ENCODE results near the gene SCAMP1. TPM values are rescaled to one million over a fixed set of nuclear protein-coding genes. Genes with fewer than 3 reads are reported as not detected.

SCAMP1 gene
- total and polyA plus RNA-seq, 2 experiments from 2014 or later = 57.7 to 66.9 TPM

DNA sequence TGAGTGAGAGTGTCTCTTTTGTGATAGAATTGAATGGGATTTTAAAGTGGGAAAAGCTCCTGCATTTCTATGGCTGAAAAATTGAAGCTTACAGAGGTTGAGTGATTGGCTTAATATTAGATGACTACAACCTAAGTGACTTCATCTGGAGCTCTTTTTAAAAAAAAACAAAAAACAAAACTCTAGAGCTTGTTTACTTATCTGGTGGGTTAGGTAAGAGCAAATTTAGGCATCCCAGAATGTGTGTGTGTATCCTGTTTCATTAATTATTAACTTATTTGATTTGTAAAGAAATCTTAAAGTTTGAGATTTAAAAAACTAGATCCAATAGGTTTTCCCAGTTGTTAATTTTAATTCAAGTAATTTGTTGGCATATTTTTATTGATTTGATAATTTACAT lies 60.1 kb downstream of the SCAMP1 start:
- Histone ChIP-seq H3K9ac (no peak overlapping the region), H2AFZ (no peak overlapping the region), H3K9me3 (ENCODE audit: low read depth) (no peaks in the 10 kb centered on the region), H3K79me2 (ENCODE audit: insufficient read depth) (peaks cover 2% of the 10 kb centered on the region; the same call in 1 of the 2 replicates), H3K9me2 (ENCODE audit: insufficient read depth) (no peaks in the 10 kb centered on the region), H3K36me3 (ENCODE audit: low read depth) (peaks cover 30% of the 10 kb centered on the region; the same call in 1 of the 2 replicates), H3K4me2 (ENCODE audit: unreplicated experiment) (no peak overlapping the region), H3K4me3 (no peak overlapping the region), H3F3A (ENCODE audit: insufficient read depth) (peaks cover 11% of the 10 kb centered on the region; the same call in 1 of the 2 replicates), H3K27ac (no peak overlapping the region), H3K4me1 (ENCODE audit: insufficient read depth) (0 out of 2 replicates have a peak, but pooled peaks cover 3% of the 10 kb centered on the region), H4K20me1 (ENCODE audit: insufficient read depth) (no peaks in the 10 kb centered on the region; the same call in 1 of the 2 replicates), H3K27me3 (replicated peaks; ENCODE audit: insufficient read depth) (no peaks in the 10 kb centered on the region)
- in situ Hi-C loops (cut with MboI) = no loop called here
- DNase-seq = no peak
- TF ChIP-seq EZH2 (IDR thresholded peaks at IDR 0.05; ENCODE audit: insufficient read depth, poor library complexity, severe bottlenecking) (no peak), EZH2phosphoT487 (IDR thresholded peaks at IDR 0.05; ENCODE audit: insufficient read depth, low read depth) (no peak)

DNA sequence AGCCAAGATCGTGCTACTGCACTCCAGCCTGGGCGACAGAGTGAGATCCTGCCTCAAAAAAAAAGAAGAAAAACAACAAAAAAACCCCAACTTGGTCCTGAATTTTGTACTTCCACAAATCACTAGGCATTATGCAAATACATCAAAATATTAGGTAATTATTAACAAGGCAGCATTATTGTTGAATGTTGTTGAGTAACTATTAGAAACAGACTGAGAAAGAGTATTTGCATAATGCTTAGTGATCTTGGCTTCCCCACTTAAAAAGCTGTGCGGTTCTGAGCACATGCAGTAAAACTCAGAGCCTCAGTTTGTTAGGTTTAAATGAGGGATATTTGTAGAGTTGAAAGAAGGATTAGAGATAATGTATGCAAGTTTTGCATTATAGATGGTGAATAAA lies 64.2 kb downstream of the SCAMP1 start:
- H3K9ac ChIP-seq = no peak overlapping the region
- in situ Hi-C loops (cut with MboI) = no loop called here
- no peaks in the 10 kb centered on the region for H3F3A ChIP-seq (ENCODE audit: insufficient read depth)
- no peaks in the 10 kb centered on the region for H3K9me2 ChIP-seq (ENCODE audit: insufficient read depth)
- TF ChIP-seq EZH2phosphoT487 (IDR thresholded peaks at IDR 0.05; ENCODE audit: insufficient read depth, low read depth) (no peak), EZH2 (IDR thresholded peaks at IDR 0.05; ENCODE audit: insufficient read depth, poor library complexity, severe bottlenecking) (no peak)
- H3K79me2 ChIP-seq (ENCODE audit: insufficient read depth) = no peaks in the 10 kb centered on the region
- H3K4me2 ChIP-seq (ENCODE audit: unreplicated experiment) = no peak overlapping the region
- no peaks in the 10 kb centered on the region for H3K4me1 ChIP-seq (ENCODE audit: insufficient read depth)
- 94 to 100% methylated on average over 3 of the region's 3 CpGs for WGBS, 2 experiments (ENCODE audit: low coverage in 1 of 2, low lambda C conversion rate in 2 of 2, missing lambda C conversion rate in 2 of 2)
- H3K9me3 ChIP-seq (ENCODE audit: low read depth) = no peaks in the 10 kb centered on the region
- H3K27ac ChIP-seq = no peak overlapping the region
- no peak overlapping the region for H2AFZ ChIP-seq
- no peak for DNase-seq
- 0 out of 2 replicates have a peak, but pooled peaks cover 7% of the 10 kb centered on the region for H3K36me3 ChIP-seq (ENCODE audit: low read depth)
- no peak overlapping the region for H3K4me3 ChIP-seq
- H4K20me1 ChIP-seq (ENCODE audit: insufficient read depth) = no peaks in the 10 kb centered on the region
- no peaks in the 10 kb centered on the region for H3K27me3 ChIP-seq (replicated peaks; ENCODE audit: insufficient read depth)

DNA sequence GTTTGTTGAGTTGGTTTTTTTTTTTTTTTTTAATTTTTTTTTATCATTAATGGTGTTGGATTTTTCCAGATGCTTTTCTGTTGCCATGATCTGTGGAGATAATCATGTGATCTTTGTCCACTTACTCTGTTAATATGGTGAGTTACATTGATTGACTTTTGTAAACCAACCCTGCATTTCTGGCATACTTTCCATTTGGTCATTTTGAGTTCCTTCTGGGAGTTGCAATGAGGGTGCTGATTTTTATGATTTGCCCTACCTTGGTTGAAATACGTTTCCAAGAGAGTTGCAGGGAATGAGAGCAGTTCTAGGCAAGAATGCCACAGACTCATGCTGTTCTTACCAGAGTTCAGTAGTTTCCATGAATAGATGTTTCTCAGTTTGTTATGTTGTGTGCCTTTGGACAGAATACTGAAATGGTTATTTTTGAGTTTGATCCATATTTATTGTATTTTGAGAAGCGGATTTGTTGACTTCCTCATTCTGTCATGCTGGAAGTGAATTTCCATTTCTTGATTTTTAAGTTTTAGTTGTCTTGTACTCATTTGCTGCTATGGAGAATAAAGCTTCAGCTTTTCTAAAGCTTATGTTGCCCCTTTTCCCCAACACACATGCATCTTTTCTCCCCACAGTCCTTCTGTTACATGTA lies 69.0 kb downstream of the SCAMP1 start:
- no peak for DNase-seq

DNA sequence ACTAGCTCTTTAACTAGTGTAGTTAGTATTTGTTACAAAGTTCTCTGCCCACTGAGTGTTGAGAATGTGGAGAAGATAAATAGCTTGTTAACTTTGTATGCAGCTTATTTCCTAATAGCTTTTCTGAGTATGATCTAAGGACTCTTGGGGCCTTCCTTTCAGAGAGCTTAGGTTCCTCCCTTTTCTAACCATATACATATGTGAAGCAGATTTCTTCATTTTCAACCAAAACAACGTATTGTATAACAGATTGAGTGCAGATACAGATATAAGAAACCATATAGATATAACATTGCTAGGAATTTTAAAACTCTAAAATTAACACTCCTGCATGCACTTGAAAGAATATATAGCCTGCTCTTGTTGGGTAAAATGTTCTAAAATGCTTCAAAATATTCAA lies 70.4 kb downstream of the SCAMP1 start:
- no peaks in the 10 kb centered on the region for H4K20me1 ChIP-seq (ENCODE audit: insufficient read depth)
- H3K27ac ChIP-seq = no peak overlapping the region
- peak; percentile 0 for DNase-seq
- H3K79me2 ChIP-seq (ENCODE audit: insufficient read depth) = 0 out of 2 replicates have a peak, but pooled peaks cover 6% of the 10 kb centered on the region
- no peaks in the 10 kb centered on the region for H3F3A ChIP-seq (ENCODE audit: insufficient read depth)
- no peaks in the 10 kb centered on the region for H3K9me3 ChIP-seq (ENCODE audit: low read depth)
- H3K9me2 ChIP-seq (ENCODE audit: insufficient read depth) = no peaks in the 10 kb centered on the region
- no peaks in the 10 kb centered on the region; the same call in 1 of the 2 replicates for H3K36me3 ChIP-seq (ENCODE audit: low read depth)
- H3K9ac ChIP-seq = no peak overlapping the region
- whole genome bisulfite sequencing, 2 experiments (ENCODE audit: low coverage in 1 of 2, low lambda C conversion rate in 2 of 2, missing lambda C conversion rate in 2 of 2) = 93 to 95% methylated on average over 1 of the region's 1 CpG
- no peaks in the 10 kb centered on the region for H3K27me3 ChIP-seq (replicated peaks; ENCODE audit: insufficient read depth)
- H3K4me1 ChIP-seq (ENCODE audit: insufficient read depth) = no peaks in the 10 kb centered on the region
- TF ChIP-seq EZH2phosphoT487 (IDR thresholded peaks at IDR 0.05; ENCODE audit: insufficient read depth, low read depth) (no peak), EZH2 (IDR thresholded peaks at IDR 0.05; ENCODE audit: insufficient read depth, poor library complexity, severe bottlenecking) (no peak)
- no peak overlapping the region for H2AFZ ChIP-seq
- H3K4me2 ChIP-seq (ENCODE audit: unreplicated experiment) = no peak overlapping the region
- H3K4me3 ChIP-seq = no peak overlapping the region
- in situ Hi-C loops (cut with MboI) = no loop called here

More for the DNA sequence above, 69.0 kb downstream of the SCAMP1 start:
- Histone ChIP-seq H3K27ac (no peak overlapping the region), H3K9ac (no peak overlapping the region), H3K9me2 (ENCODE audit: insufficient read depth) (no peaks in the 10 kb centered on the region), H3K36me3 (ENCODE audit: low read depth) (no peaks in the 10 kb centered on the region), H3K4me1 (ENCODE audit: insufficient read depth) (no peaks in the 10 kb centered on the region), H2AFZ (no peak overlapping the region), H3K4me3 (no peak overlapping the region), H4K20me1 (ENCODE audit: insufficient read depth) (no peaks in the 10 kb centered on the region), H3K79me2 (ENCODE audit: insufficient read depth) (no peaks in the 10 kb centered on the region), H3F3A (ENCODE audit: insufficient read depth) (no peaks in the 10 kb centered on the region), H3K4me2 (ENCODE audit: unreplicated experiment) (no peak overlapping the region), H3K27me3 (replicated peaks; ENCODE audit: insufficient read depth) (no peaks in the 10 kb centered on the region), H3K9me3 (ENCODE audit: low read depth) (no peaks in the 10 kb centered on the region)
- in situ Hi-C loops (cut with MboI) = no loop called here
- WGBS, 2 experiments (ENCODE audit: low coverage in 1 of 2, low lambda C conversion rate in 2 of 2, missing lambda C conversion rate in 2 of 2) = 82 to 83% methylated on average over 2 of the region's 2 CpGs
- TF ChIP-seq EZH2 (IDR thresholded peaks at IDR 0.05; ENCODE audit: insufficient read depth, poor library complexity, severe bottlenecking) = no peak
- no peak for TF ChIP-seq EZH2phosphoT487 (IDR thresholded peaks at IDR 0.05; ENCODE audit: insufficient read depth, low read depth)
